Activated T-helper 17 cell treated with anti-CD3 and anti-CD28 coated beads, Interleukin-2, amount 50 U/mL, for 72 hours (primary cell): ENCODE measurements around the gene MYH14. TPM values are rescaled to one million over a fixed set of nuclear protein-coding genes. Genes with fewer than 3 reads are reported as not detected.
A peak's percentile ranks its signal among the peaks of the same experiment; 100 is the strongest.

Source experiments
- ATAC-seq: fragments of 150-1000 bp; cut with Tn5 transposase; replicated peaks from 2 replicates; pipeline ENCODE4 v1.10.0; 2021; ENCODE audit warnings: mild to moderate bottlenecking, moderate library complexity
- H3K27ac Mint-ChIP-seq: one replicate; pipeline ENCODE4 v1.8.0; 2022; ENCODE audit warnings: mixed read lengths
- H3K27me3 Mint-ChIP-seq: one replicate; pipeline ENCODE4 v1.8.0; 2022; ENCODE audit warnings: mixed read lengths
- H3K36me3 Mint-ChIP-seq: one replicate; pipeline ENCODE4 v1.8.0; 2022; ENCODE audit warnings: low read depth, mild to moderate bottlenecking, mixed read lengths
- H3K4me1 Mint-ChIP-seq: one replicate; pipeline ENCODE4 v1.8.0; 2022; ENCODE audit warnings: mixed read lengths
- H3K4me3 Mint-ChIP-seq: one replicate; pipeline ENCODE4 v1.8.0; 2022; ENCODE audit warnings: mild to moderate bottlenecking, mixed read lengths
- H3K9me3 Mint-ChIP-seq: one replicate; pipeline ENCODE4 v1.8.0; 2022; ENCODE audit warnings: mixed read lengths
- total RNA-seq, 2 donors: library from RNA; stranded (reverse); gene quantifications; one replicate each; pipeline ENCODE4 v1.2.3, GENCODE V29; 2022

MYH14 gene
- total RNA-seq, 2 donors from 2014 or later: not detected

DNA sequence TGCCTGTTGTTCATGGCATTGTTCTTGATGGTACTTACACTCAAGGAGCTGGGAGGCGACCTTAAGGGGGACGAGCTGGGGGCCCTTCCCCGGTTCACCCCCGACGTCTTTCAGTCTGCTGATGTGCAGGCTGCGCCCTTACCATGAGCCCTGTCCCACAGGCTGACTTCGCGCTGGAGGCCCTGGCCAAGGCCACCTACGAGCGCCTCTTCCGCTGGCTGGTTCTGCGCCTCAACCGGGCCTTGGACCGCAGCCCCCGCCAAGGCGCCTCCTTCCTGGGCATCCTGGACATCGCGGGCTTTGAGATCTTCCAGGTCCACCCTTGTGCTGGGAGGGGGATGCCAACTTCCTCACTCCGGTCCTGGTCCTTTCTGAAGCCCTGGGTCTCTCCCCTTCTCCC lies 45.4 kb downstream of the MYH14 start:
- peaks cover 16% of the 10 kb centered on the region for H3K27me3 Mint-ChIP-seq
- H3K27ac Mint-ChIP-seq: no peak overlapping the region
- no peaks in the 10 kb centered on the region for H3K4me1 Mint-ChIP-seq
- no peaks in the 10 kb centered on the region for H3K36me3 Mint-ChIP-seq
- H3K9me3 Mint-ChIP-seq: no peaks in the 10 kb centered on the region
- no peak for ATAC-seq
- H3K4me3 Mint-ChIP-seq: no peak overlapping the region

DNA sequence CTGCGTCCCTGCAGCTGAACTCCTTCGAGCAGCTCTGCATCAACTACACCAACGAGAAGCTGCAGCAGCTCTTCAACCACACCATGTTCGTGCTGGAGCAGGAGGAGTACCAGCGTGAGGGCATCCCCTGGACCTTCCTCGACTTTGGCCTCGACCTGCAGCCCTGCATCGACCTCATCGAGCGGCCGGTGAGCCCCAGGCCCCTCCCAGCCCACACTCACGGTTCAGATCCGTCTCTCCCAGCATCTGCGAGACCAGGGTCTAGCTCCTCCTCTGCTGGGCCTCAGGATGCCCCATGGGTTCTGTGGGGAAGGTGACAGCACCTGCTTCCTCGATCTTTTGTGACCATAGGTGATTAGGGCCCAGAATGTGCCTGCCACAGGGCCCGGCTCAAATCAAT lies 46.2 kb downstream of the MYH14 start:
- Mint-ChIP-seq H3K9me3 (no peaks in the 10 kb centered on the region), H3K27me3 (peaks cover 19% of the 10 kb centered on the region), H3K4me3 (no peak overlapping the region), H3K4me1 (no peaks in the 10 kb centered on the region), H3K36me3 (no peaks in the 10 kb centered on the region), H3K27ac (no peak overlapping the region)
- ATAC-seq: no peak

DNA sequence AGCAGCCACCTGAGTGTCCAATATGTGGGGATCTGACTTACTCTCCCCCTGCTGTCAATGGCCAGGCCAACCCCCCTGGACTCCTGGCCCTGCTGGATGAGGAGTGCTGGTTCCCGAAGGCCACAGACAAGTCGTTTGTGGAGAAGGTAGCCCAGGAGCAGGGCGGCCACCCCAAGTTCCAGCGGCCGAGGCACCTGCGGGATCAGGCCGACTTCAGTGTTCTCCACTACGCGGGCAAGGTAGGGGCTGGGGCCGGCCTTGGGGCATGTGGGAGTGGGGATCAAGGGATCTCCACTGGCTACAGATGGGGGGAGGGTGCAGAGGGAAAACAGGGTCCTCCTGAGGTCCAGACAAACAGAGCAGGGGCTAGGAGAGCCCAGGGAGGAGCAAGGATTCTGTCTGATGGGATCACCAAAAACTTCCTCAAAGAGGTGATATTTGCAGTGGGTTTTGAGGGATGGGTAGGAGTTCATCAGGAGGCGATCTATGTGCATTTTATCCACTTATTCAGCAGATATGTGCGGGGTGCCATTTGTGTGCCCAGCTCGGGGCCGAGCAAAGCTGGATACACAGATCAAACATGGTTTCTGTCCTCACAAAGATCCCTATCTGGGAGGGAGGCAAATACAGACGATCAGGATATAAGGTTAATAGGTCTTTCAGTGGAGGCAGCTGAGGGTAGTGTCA lies 47.2 kb downstream of the MYH14 start:
- Mint-ChIP-seq H3K27me3 (peaks cover 29% of the 10 kb centered on the region), H3K36me3 (no peaks in the 10 kb centered on the region), H3K4me3 (no peak overlapping the region), H3K27ac (no peak overlapping the region), H3K4me1 (no peaks in the 10 kb centered on the region), H3K9me3 (peaks cover 3% of the 10 kb centered on the region)
- ATAC-seq: no peak

GRCh38 chr19:50252111-50252886 lies 48.9 kb downstream of the MYH14 start:
- H3K4me1 Mint-ChIP-seq: no peaks in the 10 kb centered on the region
- ATAC-seq: peak; percentile 26
- H3K36me3 Mint-ChIP-seq: no peaks in the 10 kb centered on the region
- H3K27ac Mint-ChIP-seq: no peak overlapping the region
- no peak overlapping the region for H3K4me3 Mint-ChIP-seq
- H3K9me3 Mint-ChIP-seq: peaks cover 3% of the 10 kb centered on the region
- H3K27me3 Mint-ChIP-seq: peaks cover 34% of the 10 kb centered on the region

- Mint-ChIP-seq H3K4me1 (no peaks in the 10 kb centered on the region), H3K27me3 (peaks cover 39% of the 10 kb centered on the region), H3K4me3 (no peak overlapping the region), H3K27ac (no peak overlapping the region), H3K9me3 (peaks cover 3% of the 10 kb centered on the region), H3K36me3 (no peaks in the 10 kb centered on the region)
- ATAC-seq: no peak
Measured at GRCh38 chr19:50252887-50253268, 49.5 kb downstream of the MYH14 start.

DNA sequence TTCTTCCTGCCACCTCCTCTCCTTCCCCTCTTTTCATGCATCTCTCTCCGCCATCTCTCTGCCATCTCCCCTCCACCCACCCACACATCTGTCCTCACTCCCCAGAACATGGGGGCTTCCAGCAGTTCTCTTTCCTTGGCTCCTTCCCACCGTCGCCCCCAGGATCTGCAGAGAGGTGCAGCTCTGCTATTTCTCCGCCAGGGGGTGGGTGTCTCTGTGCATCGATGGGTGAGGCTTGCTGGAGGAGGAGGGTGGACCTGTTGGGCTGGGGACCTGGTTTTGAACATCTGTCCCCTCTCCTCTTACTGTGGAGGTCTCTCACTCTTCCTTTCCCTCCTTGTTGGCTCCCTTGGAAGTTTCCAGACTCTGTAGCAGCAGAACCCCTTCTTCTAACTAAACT lies 51.7 kb downstream of the MYH14 start:
- no peak overlapping the region for H3K27ac Mint-ChIP-seq
- no peaks in the 10 kb centered on the region for H3K36me3 Mint-ChIP-seq
- H3K4me1 Mint-ChIP-seq: no peaks in the 10 kb centered on the region
- no peak overlapping the region for H3K4me3 Mint-ChIP-seq
- no peak for ATAC-seq
- peaks cover 29% of the 10 kb centered on the region for H3K27me3 Mint-ChIP-seq
- peaks cover 3% of the 10 kb centered on the region for H3K9me3 Mint-ChIP-seq

GRCh38 chr19:50257141-50257540 lies 53.7 kb downstream of the MYH14 start:
- no peak overlapping the region for H3K4me3 Mint-ChIP-seq
- no peak for ATAC-seq
- no peak overlapping the region for H3K27ac Mint-ChIP-seq
- H3K27me3 Mint-ChIP-seq: peaks cover 24% of the 10 kb centered on the region
- no peaks in the 10 kb centered on the region for H3K36me3 Mint-ChIP-seq
- H3K9me3 Mint-ChIP-seq: peaks cover 3% of the 10 kb centered on the region
- no peaks in the 10 kb centered on the region for H3K4me1 Mint-ChIP-seq

DNA sequence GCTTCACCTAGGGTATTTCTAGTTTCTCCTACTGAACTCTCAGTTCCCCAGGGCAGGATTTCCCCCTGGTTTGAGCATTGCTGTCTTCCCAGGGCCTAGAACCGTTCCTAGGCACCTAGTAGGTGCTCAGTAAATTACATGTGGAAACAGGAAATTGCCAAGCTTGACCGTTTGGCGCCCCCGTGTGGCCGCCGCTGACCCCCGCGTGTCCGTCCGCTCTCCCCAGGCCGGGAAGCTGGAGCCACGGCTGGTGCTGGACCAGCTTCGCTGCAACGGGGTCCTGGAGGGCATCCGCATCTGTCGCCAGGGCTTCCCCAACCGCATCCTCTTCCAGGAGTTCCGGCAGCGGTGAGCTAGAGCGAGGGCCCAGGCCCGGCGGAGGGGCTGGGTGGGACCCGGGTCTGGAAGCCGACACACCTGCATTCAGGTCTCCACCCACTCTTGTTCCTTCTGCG lies 55.5 kb downstream of the MYH14 start:
- Mint-ChIP-seq H3K4me1 (no peaks in the 10 kb centered on the region), H3K9me3 (peaks cover 3% of the 10 kb centered on the region)
- ATAC-seq: no peak

DNA sequence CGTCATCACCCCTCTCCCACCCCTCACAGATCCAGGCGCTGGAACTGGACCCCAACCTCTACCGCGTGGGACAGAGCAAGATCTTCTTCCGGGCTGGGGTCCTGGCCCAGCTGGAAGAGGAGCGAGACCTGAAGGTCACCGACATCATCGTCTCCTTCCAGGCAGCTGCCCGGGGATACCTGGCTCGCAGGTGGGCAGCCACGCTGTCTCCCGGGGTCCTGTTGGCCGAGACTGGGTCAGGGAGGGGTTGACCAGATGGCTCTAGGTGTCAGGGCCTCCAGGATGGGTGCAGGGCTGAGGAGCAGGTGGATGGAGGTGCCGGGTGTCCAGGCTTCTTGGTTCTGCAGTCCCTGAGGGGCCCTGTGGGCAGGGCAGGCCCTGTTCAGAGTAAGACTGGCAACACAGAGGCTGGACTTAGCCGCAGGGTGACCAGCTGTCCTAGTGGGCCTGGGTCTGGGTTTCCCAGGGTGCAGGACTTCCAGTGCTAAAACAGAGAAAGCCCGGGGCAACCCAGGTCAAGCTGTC lies 58.1 kb downstream of the MYH14 start:
- Mint-ChIP-seq H3K4me3 (no peak overlapping the region), H3K27me3 (peaks cover 18% of the 10 kb centered on the region), H3K4me1 (no peaks in the 10 kb centered on the region), H3K9me3 (no peaks in the 10 kb centered on the region), H3K36me3 (no peaks in the 10 kb centered on the region), H3K27ac (no peak overlapping the region)
- ATAC-seq: no peak

More for the DNA sequence above, 55.5 kb downstream of the MYH14 start:
- peaks cover 24% of the 10 kb centered on the region for H3K27me3 Mint-ChIP-seq
- no peak overlapping the region for H3K27ac Mint-ChIP-seq
- no peak overlapping the region for H3K4me3 Mint-ChIP-seq
- no peaks in the 10 kb centered on the region for H3K36me3 Mint-ChIP-seq

- Mint-ChIP-seq H3K36me3 (no peaks in the 10 kb centered on the region), H3K4me3 (no peak overlapping the region), H3K9me3 (no peaks in the 10 kb centered on the region), H3K27ac (no peak overlapping the region), H3K27me3 (peaks cover 16% of the 10 kb centered on the region), H3K4me1 (no peaks in the 10 kb centered on the region)
- ATAC-seq: no peak
Measured at GRCh38 chr19:50263176-50263575, 59.8 kb downstream of the MYH14 start.

DNA sequence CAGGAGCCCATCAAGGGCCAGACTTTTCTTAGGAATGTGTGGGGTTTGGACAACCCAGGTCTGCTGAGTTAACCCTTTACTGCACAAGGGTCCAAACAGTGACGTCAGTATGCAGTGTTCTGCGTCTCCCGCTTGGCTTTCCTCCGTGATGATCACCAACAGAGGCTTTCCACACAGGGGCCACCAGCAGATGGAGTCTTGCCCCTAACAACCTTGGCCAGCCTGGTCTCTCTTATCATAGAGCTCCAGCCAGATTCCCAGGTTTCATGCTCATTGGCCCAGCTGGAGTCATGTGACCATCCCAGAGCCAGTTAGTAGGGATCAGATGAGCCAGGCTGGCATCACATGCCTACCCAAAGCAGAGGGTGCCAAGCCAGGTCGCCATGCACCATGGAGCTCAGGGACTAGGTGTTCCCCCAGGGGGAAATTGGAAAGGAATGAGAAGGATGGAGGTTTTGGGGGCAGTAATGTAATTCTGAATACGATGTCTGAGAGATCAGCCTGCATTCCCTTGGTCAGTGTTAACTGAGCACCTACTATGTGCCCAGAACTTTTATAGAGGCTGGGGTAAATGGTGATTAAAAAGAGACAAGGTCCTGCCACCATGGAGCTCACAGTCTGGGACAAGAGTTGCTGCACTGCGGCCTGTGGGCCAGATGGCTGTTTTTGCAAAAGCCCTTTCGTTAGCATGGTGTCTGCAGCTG lies 61.2 kb downstream of the MYH14 start:
- H3K4me3 Mint-ChIP-seq: no peak overlapping the region
- H3K27me3 Mint-ChIP-seq: peaks cover 17% of the 10 kb centered on the region
- ATAC-seq: no peak
- H3K27ac Mint-ChIP-seq: no peak overlapping the region
- H3K9me3 Mint-ChIP-seq: no peaks in the 10 kb centered on the region
- no peaks in the 10 kb centered on the region for H3K36me3 Mint-ChIP-seq
- no peaks in the 10 kb centered on the region for H3K4me1 Mint-ChIP-seq

- Mint-ChIP-seq H3K27me3 (peaks cover 17% of the 10 kb centered on the region), H3K4me1 (no peaks in the 10 kb centered on the region)
- ATAC-seq: no peak
Measured at GRCh38 chr19:50266041-50266440, 62.6 kb downstream of the MYH14 start.

GRCh38 chr19:50266896-50267295 lies 63.5 kb downstream of the MYH14 start:
- Mint-ChIP-seq H3K27me3 (peaks cover 17% of the 10 kb centered on the region), H3K9me3 (no peaks in the 10 kb centered on the region), H3K4me1 (no peaks in the 10 kb centered on the region), H3K4me3 (no peak overlapping the region), H3K36me3 (no peaks in the 10 kb centered on the region), H3K27ac (no peak overlapping the region)
- ATAC-seq: peak; percentile 72

More at GRCh38 chr19:50266041-50266440, 62.6 kb downstream of the MYH14 start:
- no peaks in the 10 kb centered on the region for H3K9me3 Mint-ChIP-seq
- no peak overlapping the region for H3K4me3 Mint-ChIP-seq
- H3K36me3 Mint-ChIP-seq: no peaks in the 10 kb centered on the region
- no peak overlapping the region for H3K27ac Mint-ChIP-seq

- Mint-ChIP-seq H3K27me3 (peaks cover 22% of the 10 kb centered on the region), H3K9me3 (no peaks in the 10 kb centered on the region), H3K4me3 (no peak overlapping the region), H3K27ac (no peak overlapping the region), H3K4me1 (no peaks in the 10 kb centered on the region), H3K36me3 (no peaks in the 10 kb centered on the region)
- no peak for ATAC-seq
Measured at GRCh38 chr19:50268041-50268440, 64.6 kb downstream of the MYH14 start.
